Hepatocyte (in vitro differentiated cells): ENCODE results near the gene GTF3A.

ENCODE experiments used
- EZH2 ChIP-seq: fragments of 200-600 bp; sonication (generic); IDR thresholded peaks from 2 replicates; pipeline ENCODE4 v1.6.1; 2016; ENCODE audit warnings: antibody characterized with exemption, mild to moderate bottlenecking, borderline replicate concordance
- EZH2phosphoT487 ChIP-seq: fragments of 200-600 bp; sonication (generic); IDR thresholded peaks from one replicate; pipeline ENCODE4 v1.6.1; 2018; ENCODE audit warnings: antibody characterized with exemption, mild to moderate bottlenecking, low read depth, moderate library complexity; ENCODE audit not compliant: unreplicated experiment, severe bottlenecking
- TF ChIP-seq, protein P1 (sequence below): fragments of 200-600 bp; sonication (generic); IDR thresholded peaks from 2 replicates; pipeline ENCODE4 v1.5.1; 2016; ENCODE audit warnings: antibody characterized with exemption, mild to moderate bottlenecking; ENCODE audit not compliant: poor library complexity

DNA sequence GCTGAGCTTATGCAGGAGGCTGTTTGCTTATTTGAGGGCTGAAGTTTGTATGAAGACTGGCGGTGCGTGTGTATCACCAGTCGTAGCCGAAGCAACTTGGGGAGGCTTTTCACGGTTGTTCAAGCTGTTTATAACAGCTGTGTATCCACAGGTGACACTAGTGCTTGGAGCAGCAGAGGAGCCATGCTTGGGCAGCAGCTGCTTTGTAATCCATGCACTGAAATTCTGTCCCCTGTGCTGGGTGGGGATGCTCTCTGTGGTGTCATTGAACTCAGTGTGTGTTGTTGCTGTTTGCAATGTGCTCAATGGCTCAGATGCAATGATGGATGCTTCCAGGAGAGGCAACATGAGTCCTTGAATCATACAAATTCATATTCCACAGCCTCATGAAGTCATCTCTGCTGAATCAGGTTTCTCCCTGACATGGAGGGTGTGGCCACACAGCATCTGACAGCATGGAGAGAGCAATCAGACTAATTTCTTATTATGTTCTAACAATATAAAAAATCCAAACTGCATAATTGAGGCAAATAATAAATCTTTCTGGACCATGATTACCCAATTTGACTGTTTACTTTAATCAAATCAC lies 18.8 kb upstream of the GTF3A start:
- TF ChIP-seq, protein P1, sequence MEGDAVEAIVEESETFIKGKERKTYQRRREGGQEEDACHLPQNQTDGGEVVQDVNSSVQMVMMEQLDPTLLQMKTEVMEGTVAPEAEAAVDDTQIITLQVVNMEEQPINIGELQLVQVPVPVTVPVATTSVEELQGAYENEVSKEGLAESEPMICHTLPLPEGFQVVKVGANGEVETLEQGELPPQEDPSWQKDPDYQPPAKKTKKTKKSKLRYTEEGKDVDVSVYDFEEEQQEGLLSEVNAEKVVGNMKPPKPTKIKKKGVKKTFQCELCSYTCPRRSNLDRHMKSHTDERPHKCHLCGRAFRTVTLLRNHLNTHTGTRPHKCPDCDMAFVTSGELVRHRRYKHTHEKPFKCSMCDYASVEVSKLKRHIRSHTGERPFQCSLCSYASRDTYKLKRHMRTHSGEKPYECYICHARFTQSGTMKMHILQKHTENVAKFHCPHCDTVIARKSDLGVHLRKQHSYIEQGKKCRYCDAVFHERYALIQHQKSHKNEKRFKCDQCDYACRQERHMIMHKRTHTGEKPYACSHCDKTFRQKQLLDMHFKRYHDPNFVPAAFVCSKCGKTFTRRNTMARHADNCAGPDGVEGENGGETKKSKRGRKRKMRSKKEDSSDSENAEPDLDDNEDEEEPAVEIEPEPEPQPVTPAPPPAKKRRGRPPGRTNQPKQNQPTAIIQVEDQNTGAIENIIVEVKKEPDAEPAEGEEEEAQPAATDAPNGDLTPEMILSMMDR, result no peak
- no peak for TF ChIP-seq EZH2
- no peak for TF ChIP-seq EZH2phosphoT487
